OCI-LY3 (cell line): ENCODE measurements around the gene STARD3.
"Not testable (repeated sequence)": the region's sequence is repeated elsewhere in the genome, so short reads cannot be mapped to it uniquely, and the experiment has no call there.

Experiments used
- H2AFZ ChIP-seq: fragments of 200-600, 300-600 bp; shearing (Covaris generic); 2 replicates; pipeline ENCODE4 v1.6.0; 2014; ENCODE audit warnings: antibody characterized with exemption, low read depth, low read length
- H3K27ac ChIP-seq: fragments of 200-600, 300-600 bp; sonication (generic); 2 replicates; pipeline ENCODE4 v1.5.1; 2014; ENCODE audit warnings: mild to moderate bottlenecking, low read length, moderate library complexity, mixed read lengths
- H3K27me3 ChIP-seq: fragments of 200-600, 300-600 bp; sonication (generic); 2 replicates; pipeline ENCODE4 v1.6.1; 2014; ENCODE audit warnings: low read depth, low read length, mixed read lengths
- H3K36me3 ChIP-seq: fragments of 200-600, 300-600 bp; sonication (generic); replicated peaks from 2 replicates; pipeline ENCODE3; 2014; ENCODE audit warnings: low read depth, low read length, mixed read lengths
- H3K4me1 ChIP-seq: fragments of 300-600, 200-600 bp; sonication (generic); 2 replicates; pipeline ENCODE4 v1.6.1; 2014; ENCODE audit warnings: low read length, mixed read lengths
- H3K4me2 ChIP-seq: fragments of 200-600, 300-600 bp; sonication (generic); 2 replicates; pipeline ENCODE4 v1.6.1; 2014; ENCODE audit warnings: low read length, mixed read lengths
- H3K4me3 ChIP-seq: fragments of 300-600, 200-600 bp; sonication (generic); 2 replicates; pipeline ENCODE4 v1.5.1; 2014; ENCODE audit warnings: antibody characterized with exemption, mild to moderate bottlenecking, low read length, moderate library complexity
- H3K79me2 ChIP-seq: fragments of 300-600, 200-600 bp; shearing (Covaris generic); 2 replicates; pipeline ENCODE4 v1.6.1; 2014; ENCODE audit warnings: mild to moderate bottlenecking, low read length, mixed read lengths
- H3K9ac ChIP-seq: fragments of 300-600, 200-600 bp; shearing (Covaris generic); 2 replicates; pipeline ENCODE4 v1.6.0; 2014; ENCODE audit warnings: mild to moderate bottlenecking, low read length, moderate library complexity
- H3K9me3 ChIP-seq: fragments of 200-600, 300-600 bp; shearing (Covaris generic); 2 replicates; pipeline ENCODE4 v1.6.1; 2014; ENCODE audit warnings: low read length, mixed read lengths; ENCODE audit not compliant: insufficient read depth
- H4K20me1 ChIP-seq: fragments of 200-600, 300-600 bp; sonication (generic); 2 replicates; pipeline ENCODE4 v1.6.1; 2016; ENCODE audit warnings: low read length, mixed read lengths; ENCODE audit not compliant: insufficient read depth
- CTCF ChIP-seq: fragments of 200-600, 300-600 bp; sonication (generic); IDR thresholded peaks from 2 replicates; pipeline ENCODE4 v1.5.1; 2014; ENCODE audit warnings: antibody characterized with exemption, low read length, low read depth
- EZH2phosphoT487 ChIP-seq: fragments of 200-600 bp; shearing (Covaris generic); IDR thresholded peaks from 2 replicates; pipeline ENCODE4 v1.6.1; 2018; ENCODE audit warnings: antibody characterized with exemption, mixed run types, low read depth

Gene STARD3

GRCh38 chr17:39695089-39695474, 58.1 kb downstream of the STARD3 start:
- Histone ChIP-seq H3K36me3 (no peaks in the 10 kb centered on the region), H3K27ac (no peak overlapping the region), H4K20me1 (no peaks in the 10 kb centered on the region), H3K9me3 (no peaks in the 10 kb centered on the region), H3K27me3 (no peaks in the 10 kb centered on the region), H3K79me2 (no peaks in the 10 kb centered on the region), H3K4me1 (no peaks in the 10 kb centered on the region), H3K4me2 (no peak overlapping the region), H2AFZ (no peak overlapping the region), H3K9ac (no peak overlapping the region), H3K4me3 (no peak overlapping the region)
- no peak for TF ChIP-seq CTCF
- no peak for TF ChIP-seq EZH2phosphoT487

- H3K79me2 ChIP-seq, result no peaks in the 10 kb centered on the region
- H3K4me2 ChIP-seq, result no peak overlapping the region
- H3K9ac ChIP-seq, result no peak overlapping the region
- TF ChIP-seq EZH2phosphoT487 (no peak), CTCF (no peak)
- H3K27ac ChIP-seq, result no peak overlapping the region
- H3K4me3 ChIP-seq, result no peak overlapping the region
- H2AFZ ChIP-seq, result no peak overlapping the region
- H4K20me1 ChIP-seq, result no peaks in the 10 kb centered on the region
- H3K36me3 ChIP-seq, result no peaks in the 10 kb centered on the region
- no peaks in the 10 kb centered on the region for H3K9me3 ChIP-seq
- H3K4me1 ChIP-seq, result no peaks in the 10 kb centered on the region
- H3K27me3 ChIP-seq, result no peaks in the 10 kb centered on the region
Observed at GRCh38 chr17:39696731-39697130, 59.8 kb downstream of the STARD3 start.

- Histone ChIP-seq H3K27me3 (no peaks in the 10 kb centered on the region), H3K36me3 (no peaks in the 10 kb centered on the region), H2AFZ (no peak overlapping the region), H3K27ac (no peak overlapping the region), H3K9me3 (no peaks in the 10 kb centered on the region), H3K4me1 (no peaks in the 10 kb centered on the region), H3K4me3 (no peak overlapping the region), H3K79me2 (no peaks in the 10 kb centered on the region), H3K4me2 (no peak overlapping the region), H4K20me1 (no peaks in the 10 kb centered on the region), H3K9ac (no peak overlapping the region)
- TF ChIP-seq CTCF, result no peak
- TF ChIP-seq EZH2phosphoT487, result no peak
Observed at GRCh38 chr17:39697961-39698360, 61.0 kb downstream of the STARD3 start.

GRCh38 chr17:39699157-39699817, 62.3 kb downstream of the STARD3 start:
- not testable (repeated sequence) for H3K4me2 ChIP-seq, H2AFZ ChIP-seq, H3K36me3 ChIP-seq, H3K4me3 ChIP-seq, H3K9ac ChIP-seq, H3K4me1 ChIP-seq, H3K79me2 ChIP-seq, H3K9me3 ChIP-seq, H3K27ac ChIP-seq, H3K27me3 ChIP-seq, H4K20me1 ChIP-seq

- Histone ChIP-seq H3K27ac (no peak within 1 kb of the TSS), H3K79me2 (no peaks in the 10 kb centered on the region), H3K9me3 (no peaks in the 10 kb centered on the region), H4K20me1 (no peaks in the 10 kb centered on the region), H3K4me2 (no peak within 1 kb of the TSS), H3K36me3 (no peaks in the 10 kb centered on the region), H3K4me1 (peaks cover 9% of the 10 kb centered on the region), H3K9ac (no peak within 1 kb of the TSS), H2AFZ (no peak within 1 kb of the TSS), H3K4me3 (no peak within 1 kb of the TSS), H3K27me3 (no peaks in the 10 kb centered on the region)
- TF ChIP-seq EZH2phosphoT487, result no peak
- TF ChIP-seq CTCF, result no peak
Observed at GRCh38 chr17:39699818-39700147, 62.8 kb downstream of the STARD3 start, which contains the start of gene ERBB2. ERBB2 (plus strand) TSS chr17:39700064; CDS start chr17:39700239, 175 bp downstream.
